Neutrophil (primary cell): ENCODE results near the gene RPL28.

Experiments used
- H3K27ac ChIP-seq: fragments of 200-600 bp; sonication (generic); 2 replicates; pipeline ENCODE4 v1.5.1; 2016; ENCODE audit warnings: mild to moderate bottlenecking, moderate library complexity
- H3K27me3 ChIP-seq: fragments of 200-600 bp; sonication (generic); 2 replicates; pipeline ENCODE4 v1.6.0; 2016; ENCODE audit warnings: mild to moderate bottlenecking
- H3K36me3 ChIP-seq: fragments of 200-600 bp; sonication (generic); 2 replicates; pipeline ENCODE4 v1.5.1; 2017
- H3K4me1 ChIP-seq, 2 experiments: fragments of 200-600 bp in 1 of 2; sonication (generic) in 1 of 2; 1 replicate in 1 of 2; 2 replicates in 1 of 2; pipeline versions ENCODE4 v1.5.1 to v1.6.1; 2013 to 2016; ENCODE audit warnings: low read depth in 1 of 2, low read length in 1 of 2, mild to moderate bottlenecking in 1 of 2, moderate library complexity in 1 of 2; ENCODE audit not compliant: control insufficient read depth in 1 of 2, insufficient read depth in 1 of 2
- H3K4me3 ChIP-seq, 2 experiments: fragments of 200-600 bp in 1 of 2; sonication (generic) in 1 of 2; 1 replicate in 1 of 2; 2 replicates in 1 of 2; pipeline ENCODE4 v1.5.1; 2013 to 2016; ENCODE audit warnings: low read depth in 1 of 2, low read length in 1 of 2, mild to moderate bottlenecking in 1 of 2, moderate library complexity in 1 of 2
- H3K9me3 ChIP-seq: fragments of 200-600 bp; sonication (generic); 2 replicates; pipeline ENCODE4 v1.5.1; 2016
- TF ChIP-seq, protein P1 (sequence below): fragments of 200-600 bp; sonication (generic); IDR thresholded peaks from 2 replicates; pipeline ENCODE4 v1.5.1; 2016; ENCODE audit warnings: antibody characterized with exemption

RPL28 gene

DNA sequence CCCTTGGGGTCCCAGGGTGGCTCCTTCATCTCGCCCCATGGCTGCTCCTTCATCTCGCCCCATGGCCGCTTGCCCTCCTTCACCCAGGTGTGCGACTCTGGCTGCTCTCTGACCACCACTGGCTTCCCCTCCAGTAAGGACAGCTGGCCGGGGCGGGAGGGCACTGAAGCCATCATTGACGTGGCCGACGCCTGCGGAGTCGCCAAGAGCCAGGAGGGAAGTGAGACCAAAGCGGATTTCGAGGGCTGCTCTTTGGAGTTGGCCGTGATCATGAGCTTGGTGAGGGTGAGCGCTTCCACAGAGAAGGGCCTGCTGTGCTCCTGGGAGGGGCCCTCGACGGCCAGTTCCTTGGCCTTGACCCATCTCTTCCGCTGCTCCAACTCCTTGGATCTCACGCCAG lies 27.2 kb upstream of the RPL28 start:
- no peaks in the 10 kb centered on the region for H3K9me3 ChIP-seq
- H3K27me3 ChIP-seq, result peaks cover 51% of the 10 kb centered on the region
- no peak overlapping the region for H3K27ac ChIP-seq
- no peaks in the 10 kb centered on the region for H3K36me3 ChIP-seq
- H3K4me3 ChIP-seq, result no peak overlapping the region
- TF ChIP-seq, protein P1, sequence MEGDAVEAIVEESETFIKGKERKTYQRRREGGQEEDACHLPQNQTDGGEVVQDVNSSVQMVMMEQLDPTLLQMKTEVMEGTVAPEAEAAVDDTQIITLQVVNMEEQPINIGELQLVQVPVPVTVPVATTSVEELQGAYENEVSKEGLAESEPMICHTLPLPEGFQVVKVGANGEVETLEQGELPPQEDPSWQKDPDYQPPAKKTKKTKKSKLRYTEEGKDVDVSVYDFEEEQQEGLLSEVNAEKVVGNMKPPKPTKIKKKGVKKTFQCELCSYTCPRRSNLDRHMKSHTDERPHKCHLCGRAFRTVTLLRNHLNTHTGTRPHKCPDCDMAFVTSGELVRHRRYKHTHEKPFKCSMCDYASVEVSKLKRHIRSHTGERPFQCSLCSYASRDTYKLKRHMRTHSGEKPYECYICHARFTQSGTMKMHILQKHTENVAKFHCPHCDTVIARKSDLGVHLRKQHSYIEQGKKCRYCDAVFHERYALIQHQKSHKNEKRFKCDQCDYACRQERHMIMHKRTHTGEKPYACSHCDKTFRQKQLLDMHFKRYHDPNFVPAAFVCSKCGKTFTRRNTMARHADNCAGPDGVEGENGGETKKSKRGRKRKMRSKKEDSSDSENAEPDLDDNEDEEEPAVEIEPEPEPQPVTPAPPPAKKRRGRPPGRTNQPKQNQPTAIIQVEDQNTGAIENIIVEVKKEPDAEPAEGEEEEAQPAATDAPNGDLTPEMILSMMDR, result no peak
- peaks cover 3 to 12% of the 10 kb centered on the region in 2 experiments for H3K4me1 ChIP-seq

DNA sequence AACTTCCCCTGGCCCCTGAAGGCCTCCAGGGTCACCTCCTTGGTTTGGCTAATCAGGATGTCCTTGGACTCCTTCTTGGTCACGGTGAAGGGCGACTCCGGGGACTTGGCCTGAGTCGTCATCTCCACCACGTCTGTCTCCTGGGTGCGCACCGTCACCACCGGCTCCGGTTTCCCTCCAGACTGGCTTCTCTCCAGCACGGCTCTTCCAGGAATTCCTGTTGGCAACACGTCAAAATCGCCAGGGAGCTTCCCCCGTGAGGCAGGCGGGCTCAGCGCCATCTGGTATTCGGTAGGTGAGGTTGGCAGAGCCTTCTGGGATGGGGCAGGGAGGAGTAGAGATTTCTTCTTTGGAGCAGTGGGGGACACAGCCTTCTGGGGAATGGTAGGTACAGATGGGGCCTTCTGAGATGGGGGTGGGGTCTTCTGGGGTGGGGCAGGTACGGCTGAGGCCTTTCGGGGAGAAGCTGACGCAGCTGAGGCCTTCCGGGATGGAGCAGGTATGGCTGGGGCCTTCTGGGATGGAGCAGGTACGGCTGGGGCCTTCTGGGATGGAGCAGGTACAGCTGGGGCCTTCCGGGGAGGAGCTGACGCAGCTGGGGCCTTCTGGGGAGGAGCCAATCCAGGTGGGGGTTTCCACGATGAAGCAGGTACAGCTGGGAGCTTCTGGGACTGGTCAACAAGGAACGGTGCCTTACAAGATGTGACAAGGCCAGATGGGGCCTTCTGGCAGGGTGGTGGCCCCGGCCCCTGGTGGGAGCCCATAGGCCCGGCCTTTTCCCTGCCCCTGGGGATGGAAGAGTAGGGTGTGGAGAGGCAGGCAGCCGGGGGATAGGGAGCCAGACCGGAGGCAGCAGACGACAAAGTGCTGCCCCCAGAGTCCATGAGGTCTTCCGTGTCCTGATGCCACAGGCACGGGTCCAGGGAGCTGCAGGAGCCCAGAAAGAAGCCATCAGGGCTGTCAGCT lies 26.5 kb upstream of the RPL28 start:
- TF ChIP-seq, protein P1, result no peak
- no peaks in the 10 kb centered on the region for H3K36me3 ChIP-seq
- no peaks in the 10 kb centered on the region for H3K9me3 ChIP-seq
- H3K4me3 ChIP-seq, result no peak overlapping the region
- H3K4me1 ChIP-seq, result peaks cover 0 to 5% of the 10 kb centered on the region in 2 experiments
- peaks cover 47% of the 10 kb centered on the region for H3K27me3 ChIP-seq
- H3K27ac ChIP-seq, result no peak overlapping the region

DNA sequence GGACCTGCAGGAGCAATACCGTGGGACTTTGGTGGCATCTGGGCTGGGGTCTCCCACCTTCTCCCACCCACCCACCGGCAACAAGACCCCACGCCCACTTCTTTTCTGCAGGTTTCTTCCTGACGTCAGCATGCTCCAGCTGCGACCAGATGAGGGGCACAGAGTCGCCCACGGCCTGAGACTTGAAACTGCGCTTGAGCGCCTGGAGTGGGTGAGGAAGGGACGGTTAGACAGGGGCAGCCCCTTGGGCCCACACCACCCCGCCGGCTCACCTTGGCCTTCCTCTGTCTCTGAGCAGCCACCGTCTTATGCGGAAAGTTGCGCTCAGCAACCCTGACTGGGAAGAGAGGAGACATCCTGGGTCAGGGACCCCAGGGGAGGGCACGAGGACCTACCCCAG lies 24.8 kb upstream of the RPL28 start:
- TF ChIP-seq, protein P1, result no peak
- no peak overlapping the region for H3K27ac ChIP-seq
- no peaks in the 10 kb centered on the region for H3K4me1 ChIP-seq
- peaks cover 41% of the 10 kb centered on the region for H3K27me3 ChIP-seq
- no peak overlapping the region for H3K4me3 ChIP-seq
- H3K36me3 ChIP-seq, result no peaks in the 10 kb centered on the region
- H3K9me3 ChIP-seq, result no peaks in the 10 kb centered on the region

DNA sequence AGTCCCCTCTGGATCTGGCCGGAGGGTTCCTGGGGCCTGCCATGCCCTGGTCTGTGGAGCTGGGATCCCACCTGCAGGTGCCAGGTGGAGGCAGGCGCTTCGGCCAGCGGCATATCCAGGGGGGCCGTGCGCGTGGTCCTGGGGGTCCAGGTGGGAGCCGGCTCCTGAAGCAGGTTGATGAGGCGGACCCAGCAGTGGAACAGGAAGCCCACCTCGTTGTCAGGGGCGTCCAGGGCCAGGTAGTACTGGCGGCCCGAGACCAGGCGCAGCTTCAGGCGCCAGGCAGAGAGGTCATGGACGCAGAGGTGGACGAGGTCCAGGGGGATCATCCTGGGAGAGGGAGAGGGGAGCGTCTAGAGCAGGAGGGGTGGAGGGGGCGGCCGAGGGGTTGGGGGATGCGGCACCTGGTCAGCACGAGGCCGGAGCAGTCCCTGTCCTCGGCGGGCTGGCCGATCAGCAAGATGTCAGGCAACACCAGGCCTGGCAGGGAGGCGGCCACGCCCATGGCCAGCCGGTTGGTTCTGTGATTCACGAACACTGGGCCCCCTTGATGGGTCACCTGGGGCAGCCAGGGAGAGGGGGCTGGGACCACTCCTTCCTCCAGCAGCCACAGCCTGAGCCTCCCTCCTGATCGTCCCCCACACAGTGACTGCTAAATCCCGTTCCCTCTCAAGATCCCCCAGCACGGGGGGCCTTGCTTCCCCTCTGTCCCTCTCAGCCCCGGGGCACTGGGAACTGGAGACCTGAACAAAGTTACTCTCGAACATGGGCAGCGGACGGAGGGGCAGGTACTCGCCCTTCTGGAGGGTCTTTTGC lies 23.4 kb upstream of the RPL28 start:
- Histone ChIP-seq H3K27ac (no peak overlapping the region), H3K4me1 (no peaks in the 10 kb centered on the region), H3K9me3 (no peaks in the 10 kb centered on the region), H3K27me3 (peaks cover 38% of the 10 kb centered on the region), H3K4me3 (no peak overlapping the region), H3K36me3 (no peaks in the 10 kb centered on the region)
- TF ChIP-seq, protein P1, result no peak

DNA sequence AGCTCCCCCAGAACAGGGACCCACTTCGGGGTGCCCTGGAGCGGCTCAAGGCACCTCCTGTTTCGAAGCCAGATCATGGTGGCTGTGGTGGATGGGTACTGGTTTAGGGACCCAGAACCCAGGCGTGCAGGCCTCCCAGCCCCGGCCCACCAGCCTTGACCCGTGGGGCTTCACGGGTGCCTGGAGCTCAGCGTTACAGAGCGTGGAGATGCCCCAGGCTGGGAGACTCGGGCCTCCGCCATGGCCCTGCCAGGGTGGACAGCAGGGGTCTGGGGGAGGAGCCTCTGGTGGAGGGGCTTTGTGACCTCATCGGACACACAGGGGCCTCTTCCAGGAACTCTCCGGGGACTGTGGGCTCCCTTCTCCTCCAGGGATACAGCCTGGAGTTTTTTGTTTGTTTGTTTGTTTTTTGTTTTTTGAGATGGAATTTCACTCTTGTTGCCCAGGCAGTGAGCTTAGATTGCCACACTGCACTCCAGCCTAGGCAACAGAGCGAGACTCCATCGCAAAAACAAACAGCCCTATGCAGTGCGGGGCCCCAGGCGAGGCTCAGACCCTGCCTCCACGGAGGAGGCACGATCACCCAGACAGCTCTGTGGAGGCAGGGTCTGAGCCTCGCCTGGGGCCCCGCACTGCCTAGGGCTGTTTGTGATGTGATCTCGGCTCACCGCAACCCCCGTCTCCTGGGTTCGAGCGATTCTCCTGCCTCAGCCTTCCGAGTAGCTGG lies 22.6 kb upstream of the RPL28 start, which contains the start of gene GARIN5B:
GARIN5B (minus strand) TSS at position 271 of the 727 bp plus-strand sequence; CDS start at position 77, 194 bp downstream.
- Histone ChIP-seq H3K4me1 (no peaks in the 10 kb centered on the region), H3K27ac (no peak within 1 kb of the TSS), H3K36me3 (no peaks in the 10 kb centered on the region), H3K27me3 (peaks cover 39% of the 10 kb centered on the region), H3K9me3 (no peaks in the 10 kb centered on the region), H3K4me3 (no peak within 1 kb of the TSS)
- TF ChIP-seq, protein P1, result no peak
